ENCODE measurements around the gene NNT.

DNA sequence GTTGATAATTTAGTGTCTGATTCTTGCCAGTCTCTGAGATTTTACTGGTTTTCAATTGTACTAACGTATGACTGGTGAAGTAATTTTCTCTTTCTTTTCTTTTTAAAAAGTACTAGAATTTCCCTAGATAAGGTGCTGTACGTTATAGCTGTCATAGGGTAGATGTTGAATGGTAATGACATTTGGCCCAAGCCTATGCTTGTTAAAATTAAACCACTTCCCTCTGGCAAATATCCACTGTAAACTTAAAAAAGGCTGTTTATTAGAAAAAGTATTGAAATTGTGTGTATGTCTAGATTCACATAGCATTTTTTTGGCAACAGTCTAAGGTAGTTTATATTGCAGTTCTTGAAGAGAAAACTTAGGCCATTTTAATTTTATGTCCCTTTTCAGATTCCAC, 97.6 kb downstream of the NNT start:
- TF ChIP-seq, protein P1, sequence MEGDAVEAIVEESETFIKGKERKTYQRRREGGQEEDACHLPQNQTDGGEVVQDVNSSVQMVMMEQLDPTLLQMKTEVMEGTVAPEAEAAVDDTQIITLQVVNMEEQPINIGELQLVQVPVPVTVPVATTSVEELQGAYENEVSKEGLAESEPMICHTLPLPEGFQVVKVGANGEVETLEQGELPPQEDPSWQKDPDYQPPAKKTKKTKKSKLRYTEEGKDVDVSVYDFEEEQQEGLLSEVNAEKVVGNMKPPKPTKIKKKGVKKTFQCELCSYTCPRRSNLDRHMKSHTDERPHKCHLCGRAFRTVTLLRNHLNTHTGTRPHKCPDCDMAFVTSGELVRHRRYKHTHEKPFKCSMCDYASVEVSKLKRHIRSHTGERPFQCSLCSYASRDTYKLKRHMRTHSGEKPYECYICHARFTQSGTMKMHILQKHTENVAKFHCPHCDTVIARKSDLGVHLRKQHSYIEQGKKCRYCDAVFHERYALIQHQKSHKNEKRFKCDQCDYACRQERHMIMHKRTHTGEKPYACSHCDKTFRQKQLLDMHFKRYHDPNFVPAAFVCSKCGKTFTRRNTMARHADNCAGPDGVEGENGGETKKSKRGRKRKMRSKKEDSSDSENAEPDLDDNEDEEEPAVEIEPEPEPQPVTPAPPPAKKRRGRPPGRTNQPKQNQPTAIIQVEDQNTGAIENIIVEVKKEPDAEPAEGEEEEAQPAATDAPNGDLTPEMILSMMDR (IDR thresholded peaks at IDR 0.05; ENCODE audit: low read depth, low read length) = no peak
- TF ChIP-seq POLR2A (IDR thresholded peaks at IDR 0.05; ENCODE audit: extremely low read depth, insufficient read length) (no peak), MYC (IDR thresholded peaks at IDR 0.05; ENCODE audit: low read depth, low read length) (no peak)

Measured in NB4 (cell line).